Mesenteric fat pad (tissue), 1 donor: Measurements from ENCODE around the gene PAFAH1B1. TPM values are rescaled to one million over a fixed set of nuclear protein-coding genes. Genes with fewer than 3 reads are reported as not detected.
A peak's percentile ranks its signal among the peaks of the same experiment; 100 is the strongest.

ENCODE experiments used
- DNase-seq: peaks from one replicate; pipeline ENCODE4 v3.0.0-alpha.2; 2020; ENCODE audit warnings: low spot score
- total RNA-seq: library from RNA; stranded (reverse); fragmentation: NEBNext Ultra II Directional; extraction: Animal tissue kit (Norgen Biotek cat#: 25700); gene quantifications from one replicate; pipeline ENCODE4 v1.2.1, GENCODE V29; 2021
- donor health status: DM: yes; HTN: yes; CAD: no.

PAFAH1B1 gene
- total RNA-seq, 1 donor from 2014 or later = 140 TPM

- DNase-seq = no peak
Measured at GRCh38 chr17:2688351-2689342, 95.2 kb downstream of the PAFAH1B1 start.

GRCh38 chr17:2689411-2690164 lies 96.1 kb downstream of the PAFAH1B1 start:
- DNase-seq = peak; percentile 80

GRCh38 chr17:2690165-2691068 lies 97.0 kb downstream of the PAFAH1B1 start:
- peak; percentile 84 for DNase-seq

GRCh38 chr17:2691069-2691871 lies 97.8 kb downstream of the PAFAH1B1 start:
- peak; percentile 87 for DNase-seq

GRCh38 chr17:2691965-2692780 lies 98.7 kb downstream of the PAFAH1B1 start:
- peak; percentile 88 for DNase-seq

- peak; percentile 85 for DNase-seq
Measured at GRCh38 chr17:2692781-2693135, 99.3 kb downstream of the PAFAH1B1 start.

- DNase-seq = peak; percentile 82
Measured at GRCh38 chr17:2693561-2694380, 100.3 kb downstream of the PAFAH1B1 start.

- peak; percentile 82 for DNase-seq
Measured at GRCh38 chr17:2694381-2695242, 101.2 kb downstream of the PAFAH1B1 start.

GRCh38 chr17:2695243-2695960 lies 101.9 kb downstream of the PAFAH1B1 start:
- DNase-seq = peak; percentile 85

GRCh38 chr17:2695961-2696760 lies 102.7 kb downstream of the PAFAH1B1 start:
- DNase-seq = peak; percentile 88

GRCh38 chr17:2697611-2698162 lies 104.2 kb downstream of the PAFAH1B1 start:
- DNase-seq = peak; percentile 79

GRCh38 chr17:2699216-2699805 lies 105.9 kb downstream of the PAFAH1B1 start:
- DNase-seq = peak; percentile 18

GRCh38 chr17:2700030-2700490 lies 106.6 kb downstream of the PAFAH1B1 start:
- peak; percentile 79 for DNase-seq

- DNase-seq = peak; percentile 82
Measured at GRCh38 chr17:2700491-2701141, 107.2 kb downstream of the PAFAH1B1 start.
